ENCODE data around the gene BEAN1. TPM values are rescaled to one million over a fixed set of nuclear protein-coding genes. Genes with fewer than 3 reads are reported as not detected.

Gene BEAN1
- total and polyA plus RNA-seq, 5 donors from 2014 or later, result 0.07 to 0.17 TPM; not detected in 3

GRCh38 chr16:66408163-66409048, 18.7 kb upstream of the BEAN1 start:
- peaks cover 25% of the 10 kb centered on the region for H3K27me3 Mint-ChIP-seq
- peaks cover 11% of the 10 kb centered on the region for H3K36me3 ChIP-seq (ENCODE audit: control insufficient read depth, insufficient read depth, low read length)
- no peaks in the 10 kb centered on the region for H3K27me3 ChIP-seq (ENCODE audit: control insufficient read depth, insufficient read depth, low read length)
- H3K4me1 ChIP-seq (ENCODE audit: control insufficient read depth, insufficient read depth, low read length, poor library complexity, severe bottlenecking), result peaks cover 26% of the 10 kb centered on the region
- peak overlapping the region; percentile 92 to 99 (median 93) for H3K27ac Mint-ChIP-seq
- H3K4me3 ChIP-seq (ENCODE audit: low read depth, low read length), result peak overlapping the region; percentile 94
- peaks cover 3 to 6% of the 10 kb centered on the region in 2 experiments for H3K9me3 ChIP-seq (ENCODE audit: control insufficient read depth in 2 of 2, low read length in 2 of 2)
- H3K36me3 Mint-ChIP-seq, result peaks cover 20% of the 10 kb centered on the region
- H3K27ac ChIP-seq (ENCODE audit: insufficient read depth, low read length, poor library complexity, severe bottlenecking), result peak overlapping the region; percentile 63
- H3K4me1 Mint-ChIP-seq, result peaks cover 11 to 38% (median 28%) of the 10 kb centered on the region in 4 donors
- peaks cover 0 to 4% (median 1%) of the 10 kb centered on the region in 7 donors for H3K9me3 Mint-ChIP-seq
- peak in 2 of 3 donors; percentile 50 to 77 for DNase-seq
- ATAC-seq (ENCODE audit: low read depth in 2 of 2), result peak; percentile 58 to 61
- H3K4me3 Mint-ChIP-seq, result peak overlapping the region; percentile 88 to 94 (median 92)

GRCh38 chr16:66409156-66409555, 17.9 kb upstream of the BEAN1 start:
- Histone ChIP-seq H3K27me3 (ENCODE audit: control insufficient read depth, insufficient read depth, low read length) (no peaks in the 10 kb centered on the region), H3K27ac (ENCODE audit: insufficient read depth, low read length, poor library complexity, severe bottlenecking) (no peak overlapping the region), H3K4me3 (ENCODE audit: low read depth, low read length) (peak overlapping the region; percentile 94), H3K4me1 (ENCODE audit: control insufficient read depth, insufficient read depth, low read length, poor library complexity, severe bottlenecking) (peaks cover 26% of the 10 kb centered on the region), H3K36me3 (ENCODE audit: control insufficient read depth, insufficient read depth, low read length) (peaks cover 11% of the 10 kb centered on the region), H3K9me3 (ENCODE audit: control insufficient read depth in 2 of 2, low read length in 2 of 2) (peaks cover 3 to 6% of the 10 kb centered on the region in 2 experiments)
- Mint-ChIP-seq H3K4me1 (peaks cover 11 to 38% (median 28%) of the 10 kb centered on the region in 4 donors), H3K4me3 (peak overlapping the region; percentile 88 to 94 (median 92)), H3K36me3 (peaks cover 20% of the 10 kb centered on the region), H3K27ac (peak overlapping the region; percentile 92 to 99 (median 93)), H3K27me3 (peaks cover 26% of the 10 kb centered on the region), H3K9me3 (peaks cover 0 to 6% (median 1%) of the 10 kb centered on the region in 7 donors)
- ATAC-seq (ENCODE audit: low read depth in 2 of 2) (no peak), DNase-seq (no peak)

- Histone ChIP-seq H3K27me3 (ENCODE audit: control insufficient read depth, insufficient read depth, low read length) (no peaks in the 10 kb centered on the region), H3K4me1 (ENCODE audit: control insufficient read depth, insufficient read depth, low read length, poor library complexity, severe bottlenecking) (peaks cover 20% of the 10 kb centered on the region), H3K9me3 (ENCODE audit: control insufficient read depth in 2 of 2, low read length in 2 of 2) (peaks cover 0 to 2% of the 10 kb centered on the region in 2 experiments), H3K27ac (ENCODE audit: insufficient read depth, low read length, poor library complexity, severe bottlenecking) (no peak overlapping the region), H3K4me3 (ENCODE audit: low read depth, low read length) (no peak overlapping the region), H3K36me3 (ENCODE audit: control insufficient read depth, insufficient read depth, low read length) (peaks cover 11% of the 10 kb centered on the region)
- H3K9me3 Mint-ChIP-seq, result peaks cover 0 to 6% (median 2%) of the 10 kb centered on the region in 7 donors
- peaks cover 20% of the 10 kb centered on the region for H3K36me3 Mint-ChIP-seq
- DNase-seq (no peak), ATAC-seq (ENCODE audit: low read depth in 2 of 2) (no peak)
- H3K27ac Mint-ChIP-seq, result no peak overlapping the region
- peaks cover 4% of the 10 kb centered on the region for H3K27me3 Mint-ChIP-seq
- peaks cover 11 to 30% (median 22%) of the 10 kb centered on the region in 4 donors for H3K4me1 Mint-ChIP-seq
- no peak overlapping the region for H3K4me3 Mint-ChIP-seq
Observed at GRCh38 chr16:66412182-66412581, 14.9 kb upstream of the BEAN1 start.

GRCh38 chr16:66414891-66415290, 12.2 kb upstream of the BEAN1 start:
- H3K36me3 ChIP-seq (ENCODE audit: control insufficient read depth, insufficient read depth, low read length), result peaks cover 11% of the 10 kb centered on the region
- H3K4me1 ChIP-seq (ENCODE audit: control insufficient read depth, insufficient read depth, low read length, poor library complexity, severe bottlenecking), result peaks cover 3% of the 10 kb centered on the region
- peaks cover 0 to 2% of the 10 kb centered on the region in 2 experiments for H3K9me3 ChIP-seq (ENCODE audit: control insufficient read depth in 2 of 2, low read length in 2 of 2)
- peaks cover 0 to 6% (median 2%) of the 10 kb centered on the region in 7 donors for H3K9me3 Mint-ChIP-seq
- peaks cover 0 to 13% (median 7%) of the 10 kb centered on the region in 4 donors for H3K4me1 Mint-ChIP-seq
- no peak overlapping the region for H3K27ac ChIP-seq (ENCODE audit: insufficient read depth, low read length, poor library complexity, severe bottlenecking)
- H3K36me3 Mint-ChIP-seq, result peaks cover 18% of the 10 kb centered on the region
- H3K27me3 Mint-ChIP-seq, result peaks cover 4% of the 10 kb centered on the region
- no peak overlapping the region for H3K4me3 ChIP-seq (ENCODE audit: low read depth, low read length)
- no peak overlapping the region for H3K4me3 Mint-ChIP-seq
- no peaks in the 10 kb centered on the region for H3K27me3 ChIP-seq (ENCODE audit: control insufficient read depth, insufficient read depth, low read length)
- H3K27ac Mint-ChIP-seq, result no peak overlapping the region
- DNase-seq, result no peak
- no peak for ATAC-seq (ENCODE audit: low read depth in 2 of 2)

GRCh38 chr16:66416136-66416535, 11.0 kb upstream of the BEAN1 start:
- H3K4me1 ChIP-seq (ENCODE audit: control insufficient read depth, insufficient read depth, low read length, poor library complexity, severe bottlenecking), result peaks cover 3% of the 10 kb centered on the region
- Mint-ChIP-seq H3K4me3 (no peak overlapping the region), H3K9me3 (peaks cover 0 to 4% (median 2%) of the 10 kb centered on the region in 7 donors), H3K27ac (no peak overlapping the region), H3K4me1 (peaks cover 0 to 8% (median 4%) of the 10 kb centered on the region in 4 donors), H3K27me3 (peaks cover 4% of the 10 kb centered on the region), H3K36me3 (peaks cover 8% of the 10 kb centered on the region)
- peaks cover under 1% of the 10 kb centered on the region for H3K27me3 ChIP-seq (ENCODE audit: control insufficient read depth, insufficient read depth, low read length)
- no peak overlapping the region for H3K27ac ChIP-seq (ENCODE audit: insufficient read depth, low read length, poor library complexity, severe bottlenecking)
- DNase-seq (no peak), ATAC-seq (ENCODE audit: low read depth in 2 of 2) (no peak)
- H3K36me3 ChIP-seq (ENCODE audit: control insufficient read depth, insufficient read depth, low read length), result peaks cover 5% of the 10 kb centered on the region
- peaks cover 0 to 2% of the 10 kb centered on the region in 2 experiments for H3K9me3 ChIP-seq (ENCODE audit: control insufficient read depth in 2 of 2, low read length in 2 of 2)
- no peak overlapping the region for H3K4me3 ChIP-seq (ENCODE audit: low read depth, low read length)

- Mint-ChIP-seq H3K4me3 (no peak overlapping the region), H3K4me1 (peaks cover 0 to 8% (median 4%) of the 10 kb centered on the region in 4 donors), H3K9me3 (peaks cover 0 to 4% (median 0%) of the 10 kb centered on the region in 7 donors), H3K27ac (no peak overlapping the region), H3K27me3 (peaks cover 7% of the 10 kb centered on the region), H3K36me3 (peaks cover 3% of the 10 kb centered on the region)
- Histone ChIP-seq H3K27ac (ENCODE audit: insufficient read depth, low read length, poor library complexity, severe bottlenecking) (no peak overlapping the region), H3K27me3 (ENCODE audit: control insufficient read depth, insufficient read depth, low read length) (peaks cover 4% of the 10 kb centered on the region), H3K4me1 (ENCODE audit: control insufficient read depth, insufficient read depth, low read length, poor library complexity, severe bottlenecking) (peaks cover 3% of the 10 kb centered on the region), H3K9me3 (ENCODE audit: control insufficient read depth in 2 of 2, low read length in 2 of 2) (no peaks in the 10 kb centered on the region), H3K4me3 (ENCODE audit: low read depth, low read length) (no peak overlapping the region), H3K36me3 (ENCODE audit: control insufficient read depth, insufficient read depth, low read length) (peaks cover 2% of the 10 kb centered on the region)
- DNase-seq (no peak), ATAC-seq (ENCODE audit: low read depth in 2 of 2) (no peak)
Observed at GRCh38 chr16:66416939-66417700, 10.0 kb upstream of the BEAN1 start.

GRCh38 chr16:66418165-66418962, 8.7 kb upstream of the BEAN1 start:
- Histone ChIP-seq H3K27ac (ENCODE audit: insufficient read depth, low read length, poor library complexity, severe bottlenecking) (no peak overlapping the region), H3K4me3 (ENCODE audit: low read depth, low read length) (no peak overlapping the region), H3K4me1 (ENCODE audit: control insufficient read depth, insufficient read depth, low read length, poor library complexity, severe bottlenecking) (peaks cover 3% of the 10 kb centered on the region), H3K36me3 (ENCODE audit: control insufficient read depth, insufficient read depth, low read length) (no peaks in the 10 kb centered on the region), H3K27me3 (ENCODE audit: control insufficient read depth, insufficient read depth, low read length) (peaks cover 5% of the 10 kb centered on the region), H3K9me3 (ENCODE audit: control insufficient read depth in 2 of 2, low read length in 2 of 2) (no peaks in the 10 kb centered on the region)
- DNase-seq (peak in 1 of 3 donors; percentile 18), ATAC-seq (ENCODE audit: low read depth in 2 of 2) (no peak)
- H3K4me3 Mint-ChIP-seq, result no peak overlapping the region
- peaks cover 0 to 8% (median 4%) of the 10 kb centered on the region in 4 donors for H3K4me1 Mint-ChIP-seq
- peaks cover 0 to 3% (median 0%) of the 10 kb centered on the region in 7 donors for H3K9me3 Mint-ChIP-seq
- peaks cover 5% of the 10 kb centered on the region for H3K36me3 Mint-ChIP-seq
- peaks cover 15% of the 10 kb centered on the region for H3K27me3 Mint-ChIP-seq
- peak overlapping the region in 1 of 3 donors; percentile 52 for H3K27ac Mint-ChIP-seq
